Mucosa of descending colon (tissue), 3 donors: ENCODE results near the gene GBA2. TPM values are rescaled to one million over a fixed set of nuclear protein-coding genes. Genes with fewer than 3 reads are reported as not detected.

Source experiments
- ATAC-seq: fragments of 200-7000 bp; cut with Tn5 transposase; one replicate; pipeline ENCODE4 v1.9.1; 2020; ENCODE audit warnings: mild to moderate bottlenecking, moderate library complexity
- DNase-seq, 3 donors: peaks; one replicate each; pipeline ENCODE4 v3.0.0-alpha.2; 2020
- H3K36me3 ChIP-seq: fragments of 200-600 bp; one replicate; pipeline ENCODE4 v1.8.0; 2021; ENCODE audit warnings: low read depth, mild to moderate bottlenecking
- H3K4me1 ChIP-seq: fragments of 200-600 bp; one replicate; pipeline ENCODE4 v1.8.0; 2021; ENCODE audit warnings: low read depth, mild to moderate bottlenecking
- H3K4me3 ChIP-seq: fragments of 200-600 bp; one replicate; pipeline ENCODE4 v1.8.0; 2021; ENCODE audit warnings: mild to moderate bottlenecking
- H3K9me3 ChIP-seq: fragments of 200-600 bp; one replicate; pipeline ENCODE4 v1.8.0; 2021; ENCODE audit warnings: mild to moderate bottlenecking
- intact Hi-C, 2 donors: fragments of 100-400 bp; cut with DNase I in 1 of 2; cut with micrococcal nuclease in 1 of 2; formaldehyde crosslinking; loops; one replicate each; pipeline versions ENCODE4 v1.11.0 to v1.11.1; 2022; cut with DNase I, micrococcal nuclease
- total RNA-seq, 3 donors: library from RNA; stranded (reverse); fragmentation: NEBNext Ultra II Directional in 2 of 3; extraction: Animal tissue kit (Norgen Biotek cat#: 25700) in 2 of 3; gene quantifications; one replicate each; pipeline versions ENCODE4 v1.2.1 to v1.2.4, GENCODE V29; 2021 to 2023
- TF ChIP-seq, protein P1 (sequence below): fragments of 200-600 bp; IDR thresholded peaks from one replicate; pipeline ENCODE4 v1.8.0; 2022; ENCODE audit warnings: antibody characterized with exemption, mild to moderate bottlenecking
- donor health status: DM: no; HTN: no; CAD: no; lungs with moderate emphysema.
- donor health status: DM: no; HTN: no; CAD: no.
- donor health status: DM: no; HTN: yes; CAD: no.

The GBA2 gene
- total RNA-seq, 3 donors from 2014 or later, result 157 to 285 (median 223) TPM

DNA sequence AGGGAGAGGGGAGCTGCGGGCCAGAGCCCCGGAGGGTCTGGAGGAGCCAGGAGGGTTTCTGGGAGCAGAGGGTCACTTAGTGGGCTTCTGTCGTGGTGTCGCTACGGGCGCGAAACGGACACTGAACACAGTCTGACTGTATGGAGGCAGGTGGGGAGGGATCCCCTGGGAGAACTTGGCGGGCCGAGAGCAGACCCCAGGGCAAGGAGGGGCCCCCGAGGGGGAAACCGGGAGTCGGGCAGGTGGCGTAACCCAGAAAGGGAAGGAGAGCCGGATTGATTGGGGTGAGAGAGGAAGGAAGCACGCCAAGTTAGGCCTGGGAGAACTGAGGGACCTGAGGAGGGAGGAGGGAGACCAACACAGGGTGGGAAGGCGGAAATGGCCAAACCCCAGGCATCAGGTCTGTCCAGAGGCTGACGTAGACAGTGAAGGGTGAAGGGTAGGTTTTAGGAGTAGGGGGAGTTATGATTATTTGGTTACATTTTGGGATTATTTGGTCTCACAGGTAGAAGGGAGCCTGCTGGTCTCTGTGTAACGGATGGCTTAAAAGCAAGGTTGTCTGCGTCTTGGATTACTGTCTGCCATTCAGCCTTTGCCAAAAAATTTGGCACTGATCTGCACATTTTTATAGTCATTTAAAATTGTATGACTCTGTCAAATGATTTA lies 8.3 kb upstream of the GBA2 start:
- Histone ChIP-seq H3K9me3 (no peaks in the 10 kb centered on the region), H3K4me1 (peaks cover 19% of the 10 kb centered on the region), H3K36me3 (no peaks in the 10 kb centered on the region), H3K4me3 (peak overlapping the region; percentile 22)
- ATAC-seq, result peak; percentile 75
- intact Hi-C loops, result no loop called here
- TF ChIP-seq, protein P1, sequence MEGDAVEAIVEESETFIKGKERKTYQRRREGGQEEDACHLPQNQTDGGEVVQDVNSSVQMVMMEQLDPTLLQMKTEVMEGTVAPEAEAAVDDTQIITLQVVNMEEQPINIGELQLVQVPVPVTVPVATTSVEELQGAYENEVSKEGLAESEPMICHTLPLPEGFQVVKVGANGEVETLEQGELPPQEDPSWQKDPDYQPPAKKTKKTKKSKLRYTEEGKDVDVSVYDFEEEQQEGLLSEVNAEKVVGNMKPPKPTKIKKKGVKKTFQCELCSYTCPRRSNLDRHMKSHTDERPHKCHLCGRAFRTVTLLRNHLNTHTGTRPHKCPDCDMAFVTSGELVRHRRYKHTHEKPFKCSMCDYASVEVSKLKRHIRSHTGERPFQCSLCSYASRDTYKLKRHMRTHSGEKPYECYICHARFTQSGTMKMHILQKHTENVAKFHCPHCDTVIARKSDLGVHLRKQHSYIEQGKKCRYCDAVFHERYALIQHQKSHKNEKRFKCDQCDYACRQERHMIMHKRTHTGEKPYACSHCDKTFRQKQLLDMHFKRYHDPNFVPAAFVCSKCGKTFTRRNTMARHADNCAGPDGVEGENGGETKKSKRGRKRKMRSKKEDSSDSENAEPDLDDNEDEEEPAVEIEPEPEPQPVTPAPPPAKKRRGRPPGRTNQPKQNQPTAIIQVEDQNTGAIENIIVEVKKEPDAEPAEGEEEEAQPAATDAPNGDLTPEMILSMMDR, result no peak
- peak in 1 of 3 donors; percentile 63 for DNase-seq

DNA sequence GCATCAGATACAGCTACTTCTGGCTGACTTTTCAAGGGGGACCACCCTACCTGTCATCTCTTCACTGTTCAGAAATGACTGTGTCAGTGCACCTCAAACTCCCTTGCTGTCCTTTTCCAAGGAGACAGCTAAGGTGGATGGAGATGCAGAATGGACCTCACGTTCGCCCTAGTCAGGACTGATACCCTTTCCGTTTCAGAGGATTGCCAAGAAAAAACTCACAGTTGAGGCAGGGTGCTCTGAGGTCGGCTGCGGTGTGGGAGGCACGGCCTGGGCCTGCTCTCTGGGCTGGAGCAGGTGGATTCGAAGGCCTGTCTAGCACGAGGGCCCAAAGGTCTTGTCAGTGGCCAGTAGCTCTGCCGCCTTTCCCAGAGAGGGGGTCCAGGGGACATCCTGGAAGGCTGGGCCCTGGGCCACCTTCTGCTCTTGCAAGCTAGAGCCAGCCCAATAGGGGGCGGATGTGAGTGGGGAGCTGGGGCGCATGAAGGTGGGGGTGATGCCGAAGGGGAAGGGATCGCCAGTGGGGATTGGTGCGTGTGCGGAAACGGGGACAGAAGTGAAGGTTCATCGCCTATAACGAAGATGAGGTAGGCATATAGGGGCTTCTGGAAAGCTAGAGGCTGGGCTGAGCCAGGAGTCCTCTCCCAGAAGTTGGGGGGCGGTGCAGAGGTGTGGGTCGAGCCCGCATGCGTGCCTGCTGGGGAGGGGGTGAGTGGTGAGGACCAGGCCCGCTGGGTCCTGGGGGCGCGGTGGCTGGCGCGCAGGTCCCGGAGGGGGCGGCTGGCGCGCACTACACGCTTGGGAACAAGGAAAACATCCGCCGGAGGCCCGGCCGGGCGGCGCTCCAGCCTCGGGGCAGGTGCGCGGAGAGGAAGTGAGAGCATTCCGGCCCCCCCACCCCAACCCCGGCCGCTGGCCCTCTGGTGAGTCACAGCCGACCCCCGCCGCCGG lies 7.5 kb upstream of the GBA2 start:
- Histone ChIP-seq H3K36me3 (no peaks in the 10 kb centered on the region), H3K4me1 (peaks cover 19% of the 10 kb centered on the region), H3K4me3 (peak overlapping the region; percentile 22), H3K9me3 (no peaks in the 10 kb centered on the region)
- DNase-seq (peak; percentile 84 to 91 (median 87)), ATAC-seq (peak; percentile 87)
- TF ChIP-seq, protein P1, result peak; percentile 76
- intact Hi-C loops, result no loop called here

DNA sequence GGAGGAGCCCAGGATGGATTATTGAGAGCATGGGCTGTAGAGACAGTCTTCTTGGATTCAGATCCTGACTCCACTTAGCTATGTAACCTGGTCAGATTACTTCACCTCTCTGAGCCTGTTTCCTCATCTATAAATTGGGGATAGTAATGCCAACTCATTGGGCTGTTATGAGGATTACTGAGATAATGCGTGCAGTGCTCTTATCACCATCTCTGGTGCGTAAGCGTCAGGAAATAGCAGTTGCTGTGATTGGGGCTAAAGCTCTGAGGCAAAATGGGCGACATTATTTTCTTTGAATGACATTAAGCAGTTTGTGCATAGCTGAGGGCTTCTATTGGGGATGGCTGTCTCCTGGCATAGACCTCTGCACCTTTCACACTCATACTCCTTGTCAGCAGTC lies 6.0 kb upstream of the GBA2 start:
- Histone ChIP-seq H3K36me3 (no peaks in the 10 kb centered on the region), H3K4me1 (peaks cover 27% of the 10 kb centered on the region), H3K9me3 (no peaks in the 10 kb centered on the region), H3K4me3 (no peak overlapping the region)
- intact Hi-C loops, result no loop called here
- TF ChIP-seq, protein P1, result no peak
- DNase-seq (no peak), ATAC-seq (no peak)

DNA sequence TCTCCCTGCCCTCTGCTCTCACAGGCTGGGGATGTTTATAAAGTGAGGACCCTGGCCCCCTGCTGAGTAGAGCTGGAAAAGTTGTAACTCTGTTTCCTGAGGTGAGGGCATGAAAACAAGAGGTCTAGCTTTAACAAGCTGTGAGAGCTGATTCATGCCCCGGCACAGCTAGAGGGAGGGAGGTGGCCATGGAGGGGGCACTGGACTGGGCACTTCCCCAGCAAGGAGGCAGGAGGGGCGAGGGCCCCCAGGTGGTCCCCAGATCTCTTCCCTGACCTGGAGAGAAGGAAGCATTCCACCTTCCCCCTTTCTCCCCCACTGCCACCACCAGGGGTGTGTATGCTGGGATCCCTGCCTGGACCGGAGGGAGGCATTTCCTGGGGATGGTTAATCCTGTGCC lies 5.2 kb upstream of the GBA2 start, which contains the start of gene MSMP:
Gene MSMP (minus strand): TSS at position 13 of the 400 bp plus-strand sequence. CDS start 147 bp downstream, outside the sequence.
- Histone ChIP-seq H3K36me3 (no peaks in the 10 kb centered on the region), H3K4me1 (peaks cover 32% of the 10 kb centered on the region), H3K9me3 (no peaks in the 10 kb centered on the region), H3K4me3 (no peak within 1 kb of the TSS)
- TF ChIP-seq, protein P1, result no peak
- DNase-seq, result no peak
- no peak for ATAC-seq
- intact Hi-C loops, result no loop called here

DNA sequence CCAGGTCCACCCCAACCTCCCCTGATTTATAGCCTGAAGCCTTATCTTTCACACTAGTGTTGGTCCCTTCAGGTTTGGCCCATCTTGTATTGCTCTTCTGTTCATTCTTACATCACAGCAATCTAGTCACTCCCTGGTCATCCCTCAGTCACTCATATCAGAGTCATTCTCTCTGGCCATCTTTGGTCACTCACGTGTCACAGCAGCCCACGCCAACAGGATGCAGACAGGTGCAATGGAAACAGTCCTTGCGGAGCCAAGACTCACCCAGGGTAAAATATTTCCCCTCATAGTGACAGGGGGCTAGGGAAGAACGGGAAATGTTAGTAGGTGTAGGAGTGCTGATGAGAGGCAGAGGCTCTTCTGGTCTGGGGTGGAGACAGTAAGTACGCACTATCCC lies 4.4 kb upstream of the GBA2 start:
- Histone ChIP-seq H3K4me1 (peaks cover 28% of the 10 kb centered on the region), H3K4me3 (no peak overlapping the region), H3K9me3 (no peaks in the 10 kb centered on the region), H3K36me3 (no peaks in the 10 kb centered on the region)
- no peak for DNase-seq
- intact Hi-C loops, result no loop called here
- TF ChIP-seq, protein P1, result no peak
- ATAC-seq, result no peak
